SU-DHL-6 (cell line): ENCODE results near the gene STK32B.

Experiments used
- H2AFZ ChIP-seq: fragments of 200-600 bp; sonication (generic); 2 replicates; pipeline ENCODE4 v1.6.1; 2014; ENCODE audit warnings: low read depth, mild to moderate bottlenecking, moderate library complexity, mixed read lengths, antibody characterized with exemption, low read length; ENCODE audit not compliant: severe bottlenecking
- H3F3A ChIP-seq: fragments of 200-600 bp; shearing (Covaris generic); 2 replicates; pipeline ENCODE4 v1.6.0; 2016; ENCODE audit warnings: antibody characterized with exemption, mild to moderate bottlenecking; ENCODE audit not compliant: insufficient read depth
- H3K27ac ChIP-seq: fragments of 200-600 bp; sonication (generic); 2 replicates; pipeline ENCODE4 v1.5.1; 2016; ENCODE audit warnings: low read depth, mild to moderate bottlenecking, low read length, moderate library complexity, mixed read lengths
- H3K27me3 ChIP-seq: fragments of 200-600 bp; sonication (generic), shearing (Covaris generic); 2 replicates; pipeline ENCODE4 v1.6.0; 2014; ENCODE audit warnings: mild to moderate bottlenecking, low read length
- H3K36me3 ChIP-seq: fragments of 200-600 bp; sonication (generic); 2 replicates; pipeline ENCODE4 v1.6.1; 2014; ENCODE audit warnings: mild to moderate bottlenecking, low read length, mixed read lengths
- H3K4me2 ChIP-seq: fragments of 300-600, 200-600 bp; shearing (Covaris generic), sonication (generic); 2 replicates; pipeline ENCODE4 v1.6.0; 2014; ENCODE audit warnings: low read length, low read depth, mild to moderate bottlenecking; ENCODE audit not compliant: poor library complexity, severe bottlenecking
- H3K4me3 ChIP-seq: fragments of 200-600 bp; sonication (generic); 2 replicates; pipeline ENCODE4 v1.5.1; 2014; ENCODE audit warnings: antibody characterized with exemption, low read length, mild to moderate bottlenecking, mixed read lengths; ENCODE audit not compliant: insufficient read depth, poor library complexity, severe bottlenecking
- H3K79me2 ChIP-seq: fragments of 200-600 bp; sonication (generic); 2 replicates; pipeline ENCODE4 v1.6.1; 2014; ENCODE audit warnings: mild to moderate bottlenecking, low read length, moderate library complexity; ENCODE audit not compliant: insufficient read depth
- H3K9ac ChIP-seq: fragments of 200-600 bp; sonication (generic); 2 replicates; pipeline ENCODE4 v1.7.0; 2014; ENCODE audit warnings: mild to moderate bottlenecking, low read length
- H3K9me2 ChIP-seq: fragments of 200-600 bp; sonication (generic); replicated peaks from 2 replicates; pipeline ENCODE4 v1.6.1; 2014; ENCODE audit warnings: low read length; ENCODE audit not compliant: insufficient read depth
- H3K9me3 ChIP-seq: fragments of 200-600 bp; sonication (generic); 2 replicates; pipeline ENCODE4 v1.6.1; 2014; ENCODE audit warnings: low read length, mixed read lengths; ENCODE audit not compliant: insufficient read depth
- H4K20me1 ChIP-seq: fragments of 200-600 bp; sonication (generic); 2 replicates; pipeline ENCODE4 v1.6.1; 2014; ENCODE audit warnings: low read depth, mild to moderate bottlenecking, antibody characterized with exemption, low read length, moderate library complexity, mixed read lengths
- EZH2phosphoT487 ChIP-seq: fragments of 200-600 bp; sonication (generic), shearing (Covaris generic); conservative IDR thresholded peaks from 2 replicates; pipeline ENCODE4 v1.6.1; 2018; ENCODE audit warnings: mild to moderate bottlenecking, antibody characterized with exemption, low read length, moderate library complexity, mixed read lengths
- TF ChIP-seq, protein P1 (sequence below): fragments of 200-600 bp; sonication (generic); IDR thresholded peaks from one replicate; pipeline ENCODE4 v1.5.1; 2017; ENCODE audit warnings: antibody characterized with exemption, mild to moderate bottlenecking, low read length, moderate library complexity; ENCODE audit not compliant: insufficient read depth, poor library complexity, severe bottlenecking

Gene STK32B

DNA sequence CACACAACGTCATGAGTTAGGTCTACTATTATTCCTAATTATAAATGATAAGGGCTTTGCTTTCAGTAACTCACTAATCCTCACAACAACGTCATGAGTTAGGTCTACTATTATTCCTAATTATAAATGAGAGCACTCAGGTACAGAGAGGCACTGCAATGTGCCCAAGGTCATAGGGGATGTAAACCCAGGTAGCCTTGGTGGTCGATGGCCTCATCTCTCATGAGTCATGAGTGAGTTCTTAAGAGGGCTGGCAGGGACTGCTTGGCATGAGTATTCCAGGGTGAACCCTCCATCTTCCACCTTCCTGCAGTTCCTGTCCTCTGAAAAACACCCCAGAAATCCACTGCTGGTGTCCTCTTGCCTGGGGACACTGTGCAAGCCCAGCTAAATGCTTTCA is 317.1 kb downstream of the STK32B start:
- no peak for TF ChIP-seq EZH2phosphoT487
- TF ChIP-seq, protein P1, sequence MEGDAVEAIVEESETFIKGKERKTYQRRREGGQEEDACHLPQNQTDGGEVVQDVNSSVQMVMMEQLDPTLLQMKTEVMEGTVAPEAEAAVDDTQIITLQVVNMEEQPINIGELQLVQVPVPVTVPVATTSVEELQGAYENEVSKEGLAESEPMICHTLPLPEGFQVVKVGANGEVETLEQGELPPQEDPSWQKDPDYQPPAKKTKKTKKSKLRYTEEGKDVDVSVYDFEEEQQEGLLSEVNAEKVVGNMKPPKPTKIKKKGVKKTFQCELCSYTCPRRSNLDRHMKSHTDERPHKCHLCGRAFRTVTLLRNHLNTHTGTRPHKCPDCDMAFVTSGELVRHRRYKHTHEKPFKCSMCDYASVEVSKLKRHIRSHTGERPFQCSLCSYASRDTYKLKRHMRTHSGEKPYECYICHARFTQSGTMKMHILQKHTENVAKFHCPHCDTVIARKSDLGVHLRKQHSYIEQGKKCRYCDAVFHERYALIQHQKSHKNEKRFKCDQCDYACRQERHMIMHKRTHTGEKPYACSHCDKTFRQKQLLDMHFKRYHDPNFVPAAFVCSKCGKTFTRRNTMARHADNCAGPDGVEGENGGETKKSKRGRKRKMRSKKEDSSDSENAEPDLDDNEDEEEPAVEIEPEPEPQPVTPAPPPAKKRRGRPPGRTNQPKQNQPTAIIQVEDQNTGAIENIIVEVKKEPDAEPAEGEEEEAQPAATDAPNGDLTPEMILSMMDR: no peak
- Histone ChIP-seq H4K20me1 (no peaks in the 10 kb centered on the region), H3K9ac (no peak overlapping the region), H3K9me2 (no peaks in the 10 kb centered on the region), H3K79me2 (no peaks in the 10 kb centered on the region), H3K27me3 (no peaks in the 10 kb centered on the region), H3K27ac (no peak overlapping the region), H3F3A (no peaks in the 10 kb centered on the region), H3K4me2 (no peak overlapping the region), H2AFZ (no peak overlapping the region), H3K4me3 (no peak overlapping the region), H3K9me3 (no peaks in the 10 kb centered on the region), H3K36me3 (no peaks in the 10 kb centered on the region)

DNA sequence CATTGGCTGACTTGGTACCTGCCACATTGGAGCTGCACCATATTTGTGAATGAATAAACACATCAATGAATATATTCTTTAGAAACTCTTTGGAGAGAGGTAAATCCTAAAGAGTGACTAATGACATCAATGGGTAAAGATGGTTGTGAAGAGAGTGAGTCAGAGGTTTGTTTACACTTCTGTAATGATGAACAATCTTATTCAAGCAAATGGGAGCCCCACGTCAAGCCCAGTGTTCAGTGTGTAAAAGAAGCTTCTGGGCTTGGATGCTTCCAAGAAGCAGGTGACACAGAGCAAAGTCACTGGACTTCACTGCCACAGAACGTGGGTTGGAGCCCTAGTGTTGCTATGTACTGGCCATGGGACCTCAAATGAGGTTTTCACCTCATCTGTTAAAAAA is 319.0 kb downstream of the STK32B start:
- Histone ChIP-seq H3K27ac (no peak overlapping the region), H3K9me3 (no peaks in the 10 kb centered on the region), H3K4me3 (no peak overlapping the region), H2AFZ (no peak overlapping the region), H3F3A (no peaks in the 10 kb centered on the region), H3K4me2 (no peak overlapping the region), H3K9me2 (no peaks in the 10 kb centered on the region), H3K79me2 (no peaks in the 10 kb centered on the region), H3K9ac (no peak overlapping the region), H4K20me1 (no peaks in the 10 kb centered on the region), H3K36me3 (no peaks in the 10 kb centered on the region), H3K27me3 (no peaks in the 10 kb centered on the region)
- TF ChIP-seq, protein P1: no peak
- no peak for TF ChIP-seq EZH2phosphoT487

DNA sequence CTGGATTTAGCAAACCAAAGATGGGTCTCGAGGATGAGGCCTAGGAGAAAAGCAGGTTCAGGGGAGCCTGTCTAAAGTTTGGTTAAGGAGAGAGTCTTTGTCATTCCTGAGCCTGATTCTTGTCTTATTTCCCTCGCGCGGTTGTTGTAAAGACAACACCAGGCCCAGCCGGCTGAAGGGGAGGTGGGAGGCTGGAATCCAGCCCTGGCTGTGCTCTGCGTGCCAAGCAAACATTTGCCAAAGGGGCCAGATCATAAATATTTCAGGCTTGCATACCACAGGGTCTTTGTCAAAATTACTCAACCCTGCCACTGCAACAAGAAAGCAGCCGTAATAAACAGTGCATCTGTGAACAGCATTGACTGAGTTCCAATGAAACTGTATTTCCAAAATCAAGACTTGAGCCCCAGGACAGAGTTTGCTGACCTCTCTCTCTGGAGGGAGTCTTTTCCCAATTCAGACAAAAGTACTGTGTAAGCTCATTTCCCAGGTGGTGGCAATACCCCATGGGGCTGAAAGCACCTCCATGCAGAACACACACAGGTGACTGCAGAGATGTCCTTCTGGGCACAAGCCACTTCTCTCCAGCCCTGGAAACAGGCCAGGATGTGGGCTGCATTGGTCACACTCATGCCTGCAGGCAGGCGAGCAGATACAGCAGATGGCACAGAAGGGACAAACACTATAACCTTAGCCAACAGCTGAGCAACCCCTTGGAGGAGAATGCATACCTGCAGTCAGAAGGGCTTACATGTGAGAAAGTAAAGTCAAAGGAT is 320.3 kb downstream of the STK32B start:
- Histone ChIP-seq H4K20me1 (no peaks in the 10 kb centered on the region), H3K36me3 (no peaks in the 10 kb centered on the region), H3K79me2 (no peaks in the 10 kb centered on the region), H3K27ac (no peak overlapping the region), H3K4me2 (no peak overlapping the region), H3F3A (no peaks in the 10 kb centered on the region), H3K27me3 (no peaks in the 10 kb centered on the region), H3K9me2 (no peaks in the 10 kb centered on the region), H3K9ac (no peak overlapping the region), H3K4me3 (no peak overlapping the region), H3K9me3 (no peaks in the 10 kb centered on the region), H2AFZ (no peak overlapping the region)
- TF ChIP-seq EZH2phosphoT487: no peak
- TF ChIP-seq, protein P1: no peak
